Nucleus accumbens (tissue), 56 donors: Measurements from ENCODE around the gene PCDH15.

Experiments used
- DNase-seq, 56 donors: peaks; one replicate each; lab custom pipeline; 2025; lab: John Stamatoyannopoulos, UW

Gene PCDH15

GRCh38 chr10:54148508-54148907, 652.5 kb downstream of the PCDH15 start:
- no peak for DNase-seq

- DNase-seq = no peak
Measured at GRCh38 chr10:54139819-54140428, 661.1 kb downstream of the PCDH15 start.

- no peak for DNase-seq
Measured at GRCh38 chr10:54137396-54137795, 663.6 kb downstream of the PCDH15 start.

GRCh38 chr10:54133203-54133602, 667.8 kb downstream of the PCDH15 start:
- no peak for DNase-seq

GRCh38 chr10:54131833-54132232, 669.2 kb downstream of the PCDH15 start:
- DNase-seq = no peak

- no peak for DNase-seq
Measured at GRCh38 chr10:54130394-54130793, 670.6 kb downstream of the PCDH15 start.

DNA sequence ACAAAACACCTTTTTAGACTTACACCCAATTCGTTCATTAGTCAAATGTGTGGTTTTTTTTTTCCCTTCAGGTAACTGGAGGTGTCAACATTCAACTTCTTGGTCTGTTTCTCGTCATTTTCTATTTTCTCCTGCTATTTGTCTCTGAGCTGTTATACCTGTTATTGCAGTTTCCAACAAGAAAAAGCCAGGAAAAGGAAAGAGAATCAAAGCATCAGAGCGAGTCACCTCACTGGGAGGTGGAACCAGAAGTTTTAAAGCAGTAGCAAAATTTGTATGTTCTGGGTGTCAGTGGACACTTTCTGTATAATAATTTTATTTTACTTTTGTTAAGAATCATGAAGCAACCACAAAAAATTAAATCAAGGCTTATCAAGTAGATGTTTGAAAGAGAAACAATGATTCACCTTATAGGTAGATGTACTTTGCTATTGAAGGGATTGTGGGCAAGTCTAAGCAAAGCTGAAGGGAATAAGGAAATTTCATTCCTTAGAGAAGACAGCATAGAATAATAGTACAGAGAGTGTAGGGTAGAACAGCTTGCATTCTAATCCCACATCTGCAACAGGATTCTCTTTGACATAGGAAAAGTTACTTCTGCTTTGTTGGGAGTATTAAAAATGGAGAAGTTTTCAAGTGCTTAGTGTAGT, 675.8 kb downstream of the PCDH15 start:
- no peak for DNase-seq

DNA sequence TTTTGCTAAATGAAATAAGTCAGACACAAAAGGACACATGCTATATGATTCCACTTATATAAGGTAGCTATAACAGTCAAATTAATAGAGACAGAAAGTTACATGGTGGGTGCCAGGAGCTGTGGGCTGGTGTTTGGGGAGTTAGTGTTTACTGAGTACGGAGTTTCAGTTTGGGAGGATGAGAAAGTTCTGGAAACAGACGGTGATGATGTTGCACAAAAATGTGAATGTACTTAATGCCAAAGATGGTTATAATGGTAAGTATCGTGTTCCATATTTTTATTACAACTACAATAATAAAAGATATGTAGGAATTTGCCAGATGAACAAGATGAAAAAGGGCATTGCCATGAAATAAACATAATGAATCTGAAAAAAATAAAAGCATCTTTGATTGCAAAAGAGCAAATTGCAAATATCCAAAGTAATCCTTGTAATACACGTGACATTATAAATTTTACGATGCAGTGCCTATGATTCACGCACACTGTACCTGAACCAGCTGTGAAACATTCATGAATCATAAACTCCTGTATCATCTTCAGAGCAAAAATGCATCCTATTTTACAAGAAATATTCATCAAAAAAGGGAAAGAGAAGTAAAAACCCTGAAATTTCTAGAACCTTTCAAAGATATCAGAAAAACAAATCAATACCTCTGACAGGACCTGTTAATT, 676.7 kb downstream of the PCDH15 start:
- DNase-seq = no peak

DNA sequence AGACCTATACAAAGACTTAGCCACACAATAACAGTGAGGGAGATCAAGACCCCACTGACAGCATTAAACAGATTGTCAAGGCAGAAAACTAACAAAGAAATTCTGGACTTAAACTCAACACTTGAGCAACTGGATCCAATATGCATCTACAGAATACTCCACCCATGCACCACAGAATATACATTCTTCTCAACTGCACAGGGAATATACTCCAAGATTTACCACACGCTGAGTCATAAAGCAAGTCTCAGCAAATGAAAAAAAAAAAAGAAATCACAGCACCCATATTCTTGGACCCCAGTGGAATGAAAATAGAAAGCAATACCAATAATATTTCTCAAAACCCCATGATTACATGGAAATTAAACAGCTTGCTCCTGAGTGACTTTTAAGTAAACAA, 680.2 kb downstream of the PCDH15 start:
- no peak for DNase-seq

GRCh38 chr10:54108961-54109360, 692.1 kb downstream of the PCDH15 start:
- DNase-seq = no peak

GRCh38 chr10:54096892-54097291, 704.1 kb downstream of the PCDH15 start:
- no peak for DNase-seq

- DNase-seq = no peak
Measured at GRCh38 chr10:54094321-54094720, 706.7 kb downstream of the PCDH15 start.

DNA sequence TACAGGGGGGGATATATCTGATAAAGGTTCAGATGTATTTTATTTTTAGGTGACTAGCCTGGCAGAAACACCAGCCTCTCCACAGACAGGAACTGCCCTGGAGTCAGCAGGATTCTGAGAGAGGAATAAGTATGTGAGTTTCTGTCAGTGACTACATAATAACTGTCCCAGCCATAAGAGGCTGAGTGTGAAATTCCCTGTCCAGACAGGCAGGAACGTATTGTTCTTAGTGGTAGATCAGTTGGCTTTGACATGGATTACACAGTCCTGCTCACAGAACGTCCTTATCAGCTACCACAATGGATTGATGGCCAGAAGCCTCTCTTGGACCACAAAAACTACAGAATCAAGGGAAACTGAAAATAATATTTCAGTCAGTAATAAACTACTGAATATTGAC, 709.8 kb downstream of the PCDH15 start:
- DNase-seq = no peak

DNA sequence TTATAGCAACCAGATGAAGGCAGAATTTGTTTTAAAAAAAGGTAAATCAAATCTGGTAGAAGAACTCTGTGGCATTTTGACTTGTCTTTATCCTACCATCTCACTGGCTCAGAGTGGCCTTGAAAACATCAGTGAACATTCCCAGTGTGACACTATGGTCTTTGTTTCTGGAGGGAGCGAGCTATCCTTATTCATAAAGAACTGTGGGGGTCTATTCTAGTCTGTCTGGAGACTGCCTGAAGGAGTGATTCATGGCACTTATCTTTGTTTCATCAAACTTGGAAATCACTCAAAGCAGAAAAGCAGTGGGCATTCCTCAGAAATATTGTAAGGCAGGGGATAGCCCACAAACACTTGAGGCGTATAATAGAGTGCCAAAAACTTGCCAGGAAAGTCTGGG, 719.1 kb downstream of the PCDH15 start:
- no peak for DNase-seq

GRCh38 chr10:54067361-54067760, 733.7 kb downstream of the PCDH15 start:
- DNase-seq = no peak

GRCh38 chr10:54066646-54067045, 734.4 kb downstream of the PCDH15 start:
- DNase-seq = no peak

GRCh38 chr10:54065106-54065505, 735.9 kb downstream of the PCDH15 start:
- DNase-seq = no peak

- DNase-seq = no peak
Measured at GRCh38 chr10:54064215-54064614, 736.8 kb downstream of the PCDH15 start.

DNA sequence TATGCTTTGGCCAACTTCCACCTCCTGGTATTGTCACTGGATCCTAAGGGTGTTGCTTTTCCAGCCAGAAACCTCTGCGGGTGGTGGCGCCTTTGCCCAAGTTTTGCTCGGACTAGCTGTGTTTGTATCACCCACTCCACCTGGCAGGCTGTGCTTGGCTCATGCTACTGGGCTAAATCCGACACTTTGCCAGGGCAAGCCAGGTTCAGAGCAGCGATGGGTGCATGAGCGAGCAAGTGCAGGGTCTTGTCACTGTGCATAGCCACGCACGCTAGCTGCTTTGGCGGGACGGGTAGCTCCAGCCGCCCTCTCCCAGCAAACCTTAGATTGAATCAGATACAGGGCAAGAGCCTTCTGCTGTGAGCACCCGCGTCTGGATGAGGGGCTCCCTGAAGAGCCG, 737.5 kb downstream of the PCDH15 start:
- no peak for DNase-seq

GRCh38 chr10:54060572-54060971, 740.5 kb downstream of the PCDH15 start:
- no peak for DNase-seq

DNA sequence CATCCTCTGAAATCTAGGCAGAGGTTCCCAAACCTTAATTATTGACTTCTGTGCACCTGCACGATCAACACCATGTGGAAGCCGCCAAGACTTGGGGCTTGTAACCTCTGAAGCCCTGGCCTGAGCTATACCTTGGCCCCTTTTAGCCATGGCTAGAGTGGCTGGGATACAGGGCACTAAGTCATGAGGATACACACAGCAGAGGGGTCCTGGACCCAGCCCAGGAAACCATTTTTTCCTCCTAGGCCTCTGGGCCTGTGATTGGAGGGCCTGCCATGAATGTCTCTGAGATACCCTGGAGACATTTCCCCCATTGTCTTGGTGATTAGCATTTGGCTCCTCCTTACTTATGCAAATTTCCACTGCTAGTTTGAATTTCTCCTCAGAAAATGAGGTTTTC, 743.7 kb downstream of the PCDH15 start:
- DNase-seq = no peak

DNA sequence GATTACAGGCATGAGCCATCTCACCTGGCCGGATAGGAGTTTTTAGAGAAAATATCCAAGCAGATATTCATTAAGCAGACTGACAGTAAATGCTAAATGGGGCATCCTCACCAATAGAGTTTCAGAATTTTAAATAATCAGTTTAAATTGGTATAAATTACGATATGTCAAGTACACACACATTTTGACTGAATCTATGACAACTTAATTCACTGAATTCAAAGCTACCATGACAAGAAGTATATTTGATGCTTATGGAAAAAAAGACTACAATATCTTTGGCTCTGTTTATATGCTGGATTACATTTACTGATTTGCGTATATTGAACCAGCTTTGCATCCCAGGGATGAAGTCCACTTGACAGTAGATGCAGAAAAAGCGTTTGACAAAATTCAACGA, 774.7 kb downstream of the PCDH15 start:
- no peak for DNase-seq
